ENCODE measurements around the gene PRPF39.

GRCh38 chr14:45144658-45145057 is 60.7 kb downstream of the PRPF39 start:
- no peak for TF ChIP-seq ZNF274 (IDR thresholded peaks at IDR 0.05; ENCODE audit: low read length)
- TF ChIP-seq ZNF274 (tag by site-specific recombination; IDR thresholded peaks at IDR 0.05; ENCODE audit: borderline replicate concordance) = no peak
- TF ChIP-seq ZNF777 (tag by site-specific recombination; IDR thresholded peaks at IDR 0.05; ENCODE audit: borderline replicate concordance) = no peak
- TF ChIP-seq CTCF (tag by site-specific recombination; IDR thresholded peaks at IDR 0.05) = no peak
- no peak for TF ChIP-seq ZNF843 (tag by site-specific recombination; IDR thresholded peaks at IDR 0.05)

Data from HEK293 (cell line).